ENCODE results near the gene MT1HL1.
"Not testable (repeated sequence)": the region's sequence is repeated elsewhere in the genome, so short reads cannot be mapped to it uniquely, and the experiment has no call there.

Gene MT1HL1

GRCh38 chr1:237013608-237014007 is 9.4 kb upstream of the MT1HL1 start:
- no peak for DNase-seq

- no peak for DNase-seq
Observed at GRCh38 chr1:237012788-237013383, 8.6 kb upstream of the MT1HL1 start.

- no peak for DNase-seq
Observed at GRCh38 chr1:237012361-237012760, 8.1 kb upstream of the MT1HL1 start.

- no peak for DNase-seq
Observed at GRCh38 chr1:237011432-237011831, 7.2 kb upstream of the MT1HL1 start.

- no peak for DNase-seq
Observed at GRCh38 chr1:237009611-237010010, 5.4 kb upstream of the MT1HL1 start.

GRCh38 chr1:237007147-237007881 is 3.1 kb upstream of the MT1HL1 start:
- DNase-seq: no peak

GRCh38 chr1:237005674-237006073 is 1.4 kb upstream of the MT1HL1 start:
- DNase-seq: no peak

- DNase-seq: no peak
Observed at GRCh38 chr1:237003516-237003915, 725 bp downstream of the MT1HL1 start.

GRCh38 chr1:237000191-237000590 is 4.0 kb downstream of the MT1HL1 start:
- no peak for DNase-seq

- no peak for DNase-seq
Observed at GRCh38 chr1:236998546-236998945, 5.7 kb downstream of the MT1HL1 start.

- DNase-seq: no peak
Observed at GRCh38 chr1:236997882-236998281, 6.4 kb downstream of the MT1HL1 start.

- DNase-seq: no peak
Observed at GRCh38 chr1:236997361-236997760, 6.9 kb downstream of the MT1HL1 start.

GRCh38 chr1:236994450-236994849 is 9.8 kb downstream of the MT1HL1 start:
- DNase-seq: no peak

GRCh38 chr1:236992449-236992848 is 11.8 kb downstream of the MT1HL1 start:
- no peak for DNase-seq

GRCh38 chr1:236990052-236990445 is 14.2 kb downstream of the MT1HL1 start:
- no peak for DNase-seq

GRCh38 chr1:236989290-236990051 is 14.8 kb downstream of the MT1HL1 start:
- DNase-seq: no peak

- no peak for DNase-seq
Observed at GRCh38 chr1:236983818-236984217, 20.4 kb downstream of the MT1HL1 start.

- DNase-seq: no peak
Observed at GRCh38 chr1:236982380-236982779, 21.9 kb downstream of the MT1HL1 start.

- DNase-seq: not testable (repeated sequence)
Observed at GRCh38 chr1:236981431-236981830, 22.8 kb downstream of the MT1HL1 start.

- no peak for DNase-seq
Observed at GRCh38 chr1:236980673-236981072, 23.6 kb downstream of the MT1HL1 start.

- DNase-seq: no peak
Observed at GRCh38 chr1:236979149-236979900, 24.9 kb downstream of the MT1HL1 start.

GRCh38 chr1:236978740-236979139 is 25.5 kb downstream of the MT1HL1 start:
- DNase-seq: no peak

- no peak for DNase-seq
Observed at GRCh38 chr1:236975461-236975860, 28.8 kb downstream of the MT1HL1 start.

Data from stimulated activated naive CD4-positive, alpha-beta T cell (primary cell).